K562 (cell line): Measurements from ENCODE around the gene MILR1. TPM values are rescaled to one million over a fixed set of nuclear protein-coding genes. Genes with fewer than 3 reads are reported as not detected.

ENCODE experiments used
- BMI1 ChIP-seq: fragments of 150-350 bp; IDR thresholded peaks from 2 replicates; pipeline ENCODE4 v1.6.1; 2014; ENCODE audit warnings: low read length
- CREB5 ChIP-seq: fragments of 250-450 bp; sonication (Bioruptor Pico); IDR thresholded peaks from 2 replicates; pipeline ENCODE4 v1.5.0; 2020; ENCODE audit warnings: mild to moderate bottlenecking
- DDX20 ChIP-seq: fragments of 450-650 bp; IDR thresholded peaks from 2 replicates; pipeline ENCODE4 v1.6.1; 2016; ENCODE audit warnings: missing genetic modification characterization, low read depth, mild to moderate bottlenecking, missing compliant biosample characterization, moderate library complexity
- E2F3 ChIP-seq: fragments of 250-450 bp; sonication (Bioruptor Pico); IDR thresholded peaks from 2 replicates; pipeline ENCODE4 v1.4.0; 2020; ENCODE audit warnings: mild to moderate bottlenecking
- ELK1 ChIP-seq: sonication (generic); formaldehyde crosslinking; IDR thresholded peaks from 2 replicates; pipeline ENCODE4 v1.8.1; 2022; ENCODE audit warnings: missing genetic modification reagents
- ELK3 ChIP-seq: fragments of 450-650 bp; formaldehyde crosslinking; IDR thresholded peaks from 2 replicates; pipeline ENCODE4 v1.4.0; 2020; ENCODE audit warnings: mild to moderate bottlenecking
- FOXO4 ChIP-seq: fragments of 450-650 bp; formaldehyde crosslinking; IDR thresholded peaks from 2 replicates; pipeline ENCODE4 v1.4.0; 2020; ENCODE audit warnings: mild to moderate bottlenecking, moderate library complexity
- HLTF ChIP-seq: fragments of 450-650 bp; IDR thresholded peaks from 2 replicates; pipeline ENCODE4 v1.6.1; 2016
- IFI16 ChIP-seq: fragments of 250-450 bp; sonication (Bioruptor Pico); IDR thresholded peaks from 2 replicates; pipeline ENCODE4 v2.1.2; 2022; ENCODE audit warnings: mild to moderate bottlenecking, inconsistent platforms
- SRSF9 ChIP-seq: fragments of 200-400 bp; formaldehyde crosslinking; IDR thresholded peaks from 2 replicates; pipeline ENCODE4 v1.6.1; 2017; ENCODE audit warnings: low read depth, low read length, borderline replicate concordance
- STAT5A ChIP-seq: IDR thresholded peaks from 2 replicates; pipeline ENCODE4 v1.6.1; 2012; ENCODE audit warnings: low read length, inconsistent platforms, borderline replicate concordance
- TCF15 ChIP-seq: fragments of 250-450 bp; sonication (Bioruptor Pico); IDR thresholded peaks from 2 replicates; pipeline ENCODE4 v1.8.0; 2022; ENCODE audit warnings: moderate library complexity, mild to moderate bottlenecking, inconsistent platforms
- THRAP3 ChIP-seq: fragments of 450-650 bp; IDR thresholded peaks from 2 replicates; pipeline ENCODE4 v1.6.1; 2016; ENCODE audit warnings: mild to moderate bottlenecking, inconsistent platforms, borderline replicate concordance
- ZBTB1 ChIP-seq: sonication (generic); formaldehyde crosslinking; IDR thresholded peaks from 2 replicates; pipeline ENCODE4 v1.8.1; 2023; ENCODE audit warnings: missing genetic modification reagents, low read depth, mild to moderate bottlenecking, borderline replicate concordance
- ZNF280A ChIP-seq: fragments of 450-650 bp; IDR thresholded peaks from 2 replicates; pipeline ENCODE4 v1.6.1; 2018; ENCODE audit warnings: mild to moderate bottlenecking, low read depth; ENCODE audit not compliant: partially characterized antibody
- ZNF41 ChIP-seq: fragments of 250-450 bp; sonication (Bioruptor Pico); conservative IDR thresholded peaks from 2 replicates; pipeline ENCODE4 v1.4.0; 2020; ENCODE audit warnings: mild to moderate bottlenecking
- ZNF655 ChIP-seq: fragments of 250-450 bp; sonication (Bioruptor Pico); IDR thresholded peaks from 2 replicates; pipeline ENCODE4 v1.5.0; 2021
- ZNF764 ChIP-seq: fragments of 250-450 bp; sonication (Bioruptor Pico); IDR thresholded peaks from 2 replicates; pipeline ENCODE4 v1.4.0; 2020; ENCODE audit warnings: low read depth, mild to moderate bottlenecking, moderate library complexity
- ZSCAN32 ChIP-seq: fragments of 450-650 bp; formaldehyde crosslinking; IDR thresholded peaks from 2 replicates; pipeline ENCODE4 v1.4.0; 2020; ENCODE audit warnings: mild to moderate bottlenecking, moderate library complexity
- polyA plus RNA-seq, 8 experiments: library from polyadenylated mRNA; depleted of rRNA in 4 of 8; stranded (reverse) in 5 of 8; unstranded in 3 of 8; fragments of >200 nt; fragmentation: Nextera tagmentation in 2 of 8; fragmentation: Illumina TruSeq in 1 of 8; extraction: Ambion mirVana in 2 of 8; extraction: Trizol in 1 of 8; gene quantifications; 2 replicates each; pipeline versions ENCODE4 v1.2.1 to v1.2.3, GENCODE V29; 2011 to 2014; ENCODE audit warnings: inconsistent platforms in 1 of 8, missing spikeins in 1 of 8
- total RNA-seq, 7 experiments: library from RNA; depleted of rRNA in 6 of 7; stranded (reverse); fragments of >200 nt in 6 of 7; fragmentation: Illumina TruSeq in 2 of 7; extraction: Trizol in 2 of 7; gene quantifications; 2 replicates each; pipeline versions ENCODE4 v1.2.1 to v1.2.3, GENCODE V29; 2011 to 2021; ENCODE audit warnings: low replicate concordance in 1 of 7

Gene MILR1
- total and polyA plus RNA-seq, 9 of the 15 experiments (the other 6 are each of a cell fraction or from before 2014, with no cell fraction given): 3.8 to 14.1 (median 7.1) TPM

- TF ChIP-seq ZNF280A (no peak), THRAP3 (peak; percentile 84), ZNF764 (CRISPR knock-in tag) (0 out of 2 replicates have a peak, but pooled peaks have one; percentile 49), TCF15 (CRISPR knock-in tag) (0 out of 2 replicates have a peak, but pooled peaks have one; percentile 11), ZNF41 (CRISPR knock-in tag) (peak; percentile 6; the same call in 1 of the 2 replicates), STAT5A (no peak), IFI16 (CRISPR knock-in tag) (no peak), E2F3 (no peak), BMI1 (no peak), ELK1 (CRISPR knock-in tag) (no peak), ZSCAN32 (no peak), HLTF (no peak), CREB5 (CRISPR knock-in tag) (0 out of 2 replicates have a peak, but pooled peaks have one; percentile 52), ZNF655 (peak; percentile 70; the same call in 1 of the 2 replicates), SRSF9 (no peak), ZBTB1 (CRISPR knock-in tag) (no peak), DDX20 (tag) (no peak), ELK3 (CRISPR knock-in tag) (0 out of 2 replicates have a peak, but pooled peaks have one; percentile 36), FOXO4 (CRISPR knock-in tag) (0 out of 2 replicates have a peak, but pooled peaks have one; percentile 32)
Measured at GRCh38 chr17:64496786-64497564, 48.1 kb downstream of the MILR1 start, which contains the start of gene POLG2 (continued).
